Testis (tissue), 2 donors: ENCODE measurements around the gene SDK1.

Experiments
- POLR2A ChIP-seq: fragments of 450-650 bp; IDR thresholded peaks from one replicate; pipeline ENCODE4 v1.6.1; 2017; ENCODE audit warnings: antibody characterized with exemption, mild to moderate bottlenecking, moderate library complexity
- TF ChIP-seq, protein P1 (sequence below), 3 experiments: fragments of 450-650 bp in 2 of 3; fragments of 200-600 bp in 1 of 3; sonication (generic) in 1 of 3; IDR thresholded peaks; one replicate each; pipeline ENCODE4 v1.5.1; 2016 to 2019; ENCODE audit warnings: antibody characterized with exemption in 3 of 3, mild to moderate bottlenecking in 2 of 3, moderate library complexity in 1 of 3

DNA sequence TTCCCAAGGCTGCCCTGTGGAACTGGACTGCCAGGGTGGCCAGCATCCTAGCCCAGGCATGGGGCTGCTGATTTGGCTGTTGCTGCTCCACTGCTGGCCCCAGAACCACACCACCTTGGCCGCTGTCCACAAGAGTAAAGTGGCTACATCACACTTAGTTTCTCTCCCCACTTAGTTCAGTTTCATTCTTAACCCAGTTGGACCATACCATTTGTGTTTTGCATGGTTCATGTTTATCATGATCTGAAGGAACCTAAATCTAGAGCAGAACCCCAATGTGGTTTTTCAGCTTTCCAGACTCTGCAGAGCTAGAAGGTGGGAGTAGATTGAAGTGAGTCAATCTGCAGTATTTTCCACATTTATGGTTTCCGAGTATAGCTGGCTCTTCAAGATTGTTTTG, 32.8 kb downstream of the SDK1 start:
- no peak for TF ChIP-seq POLR2A
- TF ChIP-seq, protein P1, sequence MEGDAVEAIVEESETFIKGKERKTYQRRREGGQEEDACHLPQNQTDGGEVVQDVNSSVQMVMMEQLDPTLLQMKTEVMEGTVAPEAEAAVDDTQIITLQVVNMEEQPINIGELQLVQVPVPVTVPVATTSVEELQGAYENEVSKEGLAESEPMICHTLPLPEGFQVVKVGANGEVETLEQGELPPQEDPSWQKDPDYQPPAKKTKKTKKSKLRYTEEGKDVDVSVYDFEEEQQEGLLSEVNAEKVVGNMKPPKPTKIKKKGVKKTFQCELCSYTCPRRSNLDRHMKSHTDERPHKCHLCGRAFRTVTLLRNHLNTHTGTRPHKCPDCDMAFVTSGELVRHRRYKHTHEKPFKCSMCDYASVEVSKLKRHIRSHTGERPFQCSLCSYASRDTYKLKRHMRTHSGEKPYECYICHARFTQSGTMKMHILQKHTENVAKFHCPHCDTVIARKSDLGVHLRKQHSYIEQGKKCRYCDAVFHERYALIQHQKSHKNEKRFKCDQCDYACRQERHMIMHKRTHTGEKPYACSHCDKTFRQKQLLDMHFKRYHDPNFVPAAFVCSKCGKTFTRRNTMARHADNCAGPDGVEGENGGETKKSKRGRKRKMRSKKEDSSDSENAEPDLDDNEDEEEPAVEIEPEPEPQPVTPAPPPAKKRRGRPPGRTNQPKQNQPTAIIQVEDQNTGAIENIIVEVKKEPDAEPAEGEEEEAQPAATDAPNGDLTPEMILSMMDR (IDR thresholded peaks at IDR 0.05): no peak
